ENCODE measurements around the gene ASTN1.

DNA sequence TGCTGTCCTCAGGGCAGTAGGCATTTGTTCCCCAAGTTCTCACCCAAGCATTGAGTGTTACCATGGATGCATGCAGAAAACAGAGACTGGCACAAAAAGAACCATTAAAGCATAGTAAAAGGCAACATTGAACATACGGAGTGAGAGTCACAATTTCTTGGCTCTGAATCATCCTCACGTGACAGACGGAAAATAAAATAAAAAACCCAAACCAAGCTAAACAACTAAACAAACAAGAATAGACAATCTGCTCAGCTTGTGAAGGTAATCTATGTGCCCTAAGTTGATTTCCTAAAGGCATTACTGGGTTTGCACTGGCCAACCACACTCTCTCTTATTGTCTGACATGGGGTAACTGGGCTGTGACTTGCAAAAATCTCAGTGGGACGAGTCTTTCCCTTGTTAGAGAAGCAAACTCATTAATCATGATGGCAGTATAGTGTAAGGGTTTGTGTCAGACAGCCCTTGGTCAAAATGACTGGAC is 306.0 kb downstream of the ASTN1 start:
- TF ChIP-seq POLR2AphosphoS5 (IDR thresholded peaks at IDR 0.05; ENCODE audit: low read depth, low read length): no peak
- TF ChIP-seq POLR2A (IDR thresholded peaks at IDR 0.05; ENCODE audit: low read depth, low read length): no peak
- TF ChIP-seq TAF1 (IDR thresholded peaks at IDR 0.05; ENCODE audit: low read depth, low read length): no peak
- no peak for TF ChIP-seq SPI1 (IDR thresholded peaks at IDR 0.05; ENCODE audit: low read depth, low read length)
- no peak for TF ChIP-seq PAX5 (IDR thresholded peaks at IDR 0.05; ENCODE audit: insufficient read depth, low read length, severe bottlenecking)

All from GM12891 (cell line).